ENCODE data around the gene MEIS3.

The MEIS3 gene

DNA sequence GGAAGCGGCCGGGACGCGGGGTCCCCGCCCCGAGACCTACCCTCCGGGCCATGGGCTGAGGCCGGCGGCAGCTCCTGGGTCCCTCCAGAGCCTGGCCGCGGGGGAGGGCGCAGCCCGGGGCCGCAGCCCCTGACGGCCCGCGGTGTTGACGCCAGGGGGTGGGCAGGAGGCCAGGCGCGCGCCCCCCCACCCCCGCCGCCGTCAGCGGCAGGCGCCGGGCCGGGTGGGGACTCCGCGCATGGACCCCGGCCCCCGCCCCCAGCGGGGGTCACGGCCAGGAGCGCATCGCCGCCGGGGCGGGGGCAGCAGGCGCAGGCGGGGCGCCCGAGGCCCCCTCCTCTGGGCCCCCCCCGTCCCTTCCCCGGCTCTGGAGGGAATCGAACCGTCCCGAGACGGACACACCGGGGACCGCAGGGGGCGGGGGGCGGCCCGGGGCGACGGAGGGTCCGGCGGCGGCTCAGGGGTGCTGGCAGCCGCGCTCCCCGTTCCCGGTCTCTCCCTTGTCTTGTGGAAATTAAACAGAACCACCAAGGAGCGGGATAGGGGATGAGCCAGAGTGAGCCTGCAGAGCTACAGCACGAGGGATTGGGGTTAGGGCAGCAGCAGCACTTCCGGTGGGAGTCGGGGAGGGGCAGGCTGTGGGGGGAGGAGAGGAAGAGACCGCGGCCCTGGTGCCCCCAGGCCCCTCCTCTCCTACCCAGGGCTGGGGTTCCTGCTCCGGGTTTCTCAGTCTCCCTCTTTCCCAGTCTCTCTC is at the start of gene MEIS3:
Gene MEIS3 (minus strand): TSS at position 498 of the 754 bp plus-strand sequence. CDS start 446 bp downstream, at position 52.
- DNase-seq, result peak; percentile 38

- DNase-seq, result no peak
Observed at GRCh38 chr19:47467914-47468313, 48.6 kb upstream of the MEIS3 start.

DNA sequence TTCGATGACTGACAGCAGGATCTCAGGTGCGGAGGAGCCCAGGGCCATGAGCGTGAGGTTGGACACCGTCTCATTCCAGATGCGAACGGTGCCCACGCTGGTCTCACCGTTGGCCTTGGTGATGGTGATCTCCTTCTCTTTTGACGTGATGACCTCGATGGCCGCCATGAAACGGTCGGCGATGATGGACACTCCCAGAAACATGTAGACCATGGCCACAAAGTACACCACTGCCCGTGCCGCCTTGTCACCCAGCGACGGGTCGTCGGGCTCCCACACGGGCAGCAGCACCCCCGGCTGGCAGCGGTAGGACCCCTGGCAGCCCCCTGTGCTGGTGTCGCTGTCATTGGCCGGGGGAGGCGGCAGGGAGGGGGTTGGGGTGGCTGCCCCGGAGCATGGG is 46.6 kb upstream of the MEIS3 start:
- DNase-seq, result no peak

DNA sequence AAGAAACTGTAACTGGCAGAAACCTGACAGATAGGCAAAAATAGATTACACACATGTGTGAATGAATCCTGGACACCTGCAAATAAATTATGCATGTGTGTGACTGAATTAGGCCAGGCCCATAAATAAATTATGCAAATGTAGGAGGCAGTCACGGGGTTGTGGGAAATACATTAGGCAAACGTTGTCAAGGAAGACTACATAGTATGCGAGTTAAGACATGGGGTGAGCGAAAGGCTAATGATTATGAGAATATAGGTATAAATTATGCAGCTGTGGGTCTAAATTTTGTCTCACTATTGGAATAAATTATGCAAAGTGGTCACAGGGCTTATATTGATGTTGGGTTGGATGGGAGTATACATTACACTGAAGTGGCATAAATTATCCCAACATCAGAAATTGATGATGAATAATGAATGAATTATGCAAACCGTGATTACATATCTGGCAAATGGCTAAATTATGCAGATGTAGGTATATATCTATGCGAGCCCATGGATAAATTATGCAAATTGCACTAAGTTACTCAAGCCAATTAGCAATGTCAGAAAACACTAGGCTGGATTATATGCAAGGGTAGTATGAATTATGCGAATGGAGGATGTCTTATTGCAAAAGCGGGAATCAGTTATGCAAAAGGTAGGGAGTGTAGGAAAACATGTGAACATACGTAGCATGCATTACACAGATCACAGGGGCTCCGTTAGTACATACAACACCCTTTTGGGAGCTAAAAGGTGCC is 45.5 kb upstream of the MEIS3 start:
- DNase-seq, result no peak

DNA sequence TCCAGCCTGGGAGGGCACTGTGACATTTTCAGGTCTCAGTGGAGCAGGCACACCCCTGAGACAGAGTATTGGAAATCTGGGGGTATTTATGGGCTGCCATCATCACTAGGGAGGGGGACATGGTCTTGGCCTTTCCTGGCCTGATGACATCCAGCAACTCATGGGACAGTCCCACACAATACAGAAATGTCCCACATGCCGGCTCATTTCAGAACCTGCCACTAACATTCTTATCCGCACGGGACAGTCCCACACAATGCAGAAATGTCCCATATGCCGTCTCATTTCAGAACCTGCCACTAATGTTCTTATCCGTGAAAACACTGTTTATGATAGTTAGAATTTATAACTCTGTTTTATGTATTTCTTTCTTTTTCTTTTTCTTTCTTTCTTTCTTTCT is 42.5 kb upstream of the MEIS3 start:
- DNase-seq, result no peak

DNA sequence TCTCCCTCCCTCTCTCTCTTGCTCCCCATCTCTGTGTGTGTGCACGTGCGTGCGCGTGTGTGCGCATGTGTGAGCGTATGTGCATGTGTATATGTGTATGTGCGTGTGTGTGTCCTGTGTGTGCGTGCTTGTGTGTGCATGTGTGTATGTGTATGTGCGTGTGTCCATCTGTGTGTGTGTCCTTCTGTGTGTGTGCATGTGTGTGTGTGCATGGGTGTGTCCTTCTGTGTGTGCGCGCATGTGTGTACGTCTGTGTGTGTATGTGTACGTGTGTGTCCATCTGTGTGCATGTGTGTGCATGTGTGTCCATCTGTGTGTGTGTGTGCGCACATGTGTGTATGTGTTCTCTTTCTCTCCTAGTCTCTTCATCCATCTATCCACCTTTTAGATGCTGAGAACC is 40.1 kb upstream of the MEIS3 start:
- DNase-seq, result no peak

GRCh38 chr19:47458672-47459071 is 39.3 kb upstream of the MEIS3 start:
- DNase-seq, result no peak

DNA sequence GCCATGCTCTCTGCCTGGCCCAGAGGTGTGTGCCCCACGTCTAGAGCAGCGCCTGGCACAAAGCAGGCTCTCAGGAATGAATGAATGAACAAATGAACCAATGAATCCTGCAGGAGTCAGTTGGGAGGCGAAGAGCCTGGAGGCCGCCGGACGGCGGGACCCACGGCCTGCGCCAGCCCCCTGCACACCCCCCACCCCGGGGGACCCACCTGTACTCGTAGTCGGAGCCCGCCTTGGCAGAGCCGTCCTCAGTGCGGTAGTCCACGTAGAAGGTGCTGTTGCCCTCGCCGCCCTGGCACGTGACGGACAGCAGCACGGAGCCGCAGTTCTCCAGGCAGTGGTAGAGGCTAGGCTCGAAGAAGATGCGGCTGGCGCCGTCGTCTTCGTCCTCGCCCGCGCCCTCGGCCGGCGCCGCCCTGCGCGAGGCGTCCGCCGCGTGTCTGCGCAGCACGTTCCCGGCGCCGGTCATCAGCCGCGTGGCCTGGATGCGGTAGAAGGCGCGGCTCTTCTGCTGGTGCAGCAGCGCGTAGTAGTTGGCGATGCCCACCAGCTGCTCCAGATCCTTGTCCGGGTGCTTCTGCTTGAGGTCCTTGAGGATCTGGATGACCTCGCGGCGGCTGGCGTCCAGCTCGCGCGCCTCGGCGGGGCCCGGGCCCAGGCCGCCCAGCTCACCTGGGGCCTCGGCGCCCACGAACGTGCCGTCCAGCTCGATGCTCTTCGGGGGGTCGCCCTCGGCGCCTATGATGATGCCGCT is 37.6 kb upstream of the MEIS3 start:
- DNase-seq, result no peak

- DNase-seq, result no peak
Observed at GRCh38 chr19:47450478-47450877, 31.2 kb upstream of the MEIS3 start.

DNA sequence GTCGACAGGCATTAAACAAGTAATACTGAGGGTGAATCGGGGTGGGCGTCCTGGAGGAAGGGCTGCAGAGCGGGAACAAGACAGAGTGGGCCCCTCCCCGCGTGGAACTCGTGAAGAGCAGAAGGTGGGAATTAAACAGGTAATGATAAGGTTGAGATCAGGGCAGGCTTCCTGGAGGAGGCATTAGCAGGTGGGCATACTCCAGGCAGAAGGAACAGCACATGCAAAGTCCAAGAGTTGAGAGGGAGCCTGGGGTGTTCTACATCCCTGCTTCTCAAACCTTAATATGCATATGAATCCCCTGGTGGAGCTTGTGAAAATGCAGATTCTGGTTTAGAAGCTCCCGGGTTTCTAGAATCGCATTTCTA is 29.0 kb upstream of the MEIS3 start:
- DNase-seq, result no peak

- DNase-seq, result peak; percentile 82
Observed at GRCh38 chr19:47447470-47448359, 28.4 kb upstream of the MEIS3 start.

- peak; percentile 38 for DNase-seq
Observed at GRCh38 chr19:47446534-47447469, 27.5 kb upstream of the MEIS3 start.

GRCh38 chr19:47445937-47446402 is 26.6 kb upstream of the MEIS3 start:
- peak; percentile 55 for DNase-seq

GRCh38 chr19:47445527-47445926 is 26.2 kb upstream of the MEIS3 start:
- no peak for DNase-seq

GRCh38 chr19:47444388-47444821 is 25.1 kb upstream of the MEIS3 start:
- DNase-seq, result peak; percentile 70

- DNase-seq, result no peak
Observed at GRCh38 chr19:47443331-47443730, 24.0 kb upstream of the MEIS3 start.

GRCh38 chr19:47438793-47439220 is 19.5 kb upstream of the MEIS3 start:
- DNase-seq, result no peak

DNA sequence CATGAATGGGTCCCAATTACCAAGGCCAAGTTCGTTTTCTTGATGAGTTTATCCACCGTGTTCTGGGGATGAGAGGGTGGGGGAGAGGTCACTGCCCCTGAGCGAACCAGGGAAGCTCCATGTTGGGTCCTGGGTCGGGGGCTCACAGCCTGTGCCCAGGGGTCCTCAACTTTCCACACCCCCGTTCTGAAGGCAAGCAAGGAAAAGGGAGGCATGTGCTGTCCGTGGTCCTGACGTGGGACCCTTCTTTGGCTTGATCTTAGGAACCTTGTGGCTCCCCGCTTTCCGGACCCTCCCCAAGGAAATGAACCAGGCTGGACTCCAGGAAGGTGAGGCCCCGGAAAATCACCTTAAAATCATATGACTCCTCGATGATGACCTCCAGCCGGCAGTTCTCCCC is 18.2 kb upstream of the MEIS3 start:
- no peak for DNase-seq

DNA sequence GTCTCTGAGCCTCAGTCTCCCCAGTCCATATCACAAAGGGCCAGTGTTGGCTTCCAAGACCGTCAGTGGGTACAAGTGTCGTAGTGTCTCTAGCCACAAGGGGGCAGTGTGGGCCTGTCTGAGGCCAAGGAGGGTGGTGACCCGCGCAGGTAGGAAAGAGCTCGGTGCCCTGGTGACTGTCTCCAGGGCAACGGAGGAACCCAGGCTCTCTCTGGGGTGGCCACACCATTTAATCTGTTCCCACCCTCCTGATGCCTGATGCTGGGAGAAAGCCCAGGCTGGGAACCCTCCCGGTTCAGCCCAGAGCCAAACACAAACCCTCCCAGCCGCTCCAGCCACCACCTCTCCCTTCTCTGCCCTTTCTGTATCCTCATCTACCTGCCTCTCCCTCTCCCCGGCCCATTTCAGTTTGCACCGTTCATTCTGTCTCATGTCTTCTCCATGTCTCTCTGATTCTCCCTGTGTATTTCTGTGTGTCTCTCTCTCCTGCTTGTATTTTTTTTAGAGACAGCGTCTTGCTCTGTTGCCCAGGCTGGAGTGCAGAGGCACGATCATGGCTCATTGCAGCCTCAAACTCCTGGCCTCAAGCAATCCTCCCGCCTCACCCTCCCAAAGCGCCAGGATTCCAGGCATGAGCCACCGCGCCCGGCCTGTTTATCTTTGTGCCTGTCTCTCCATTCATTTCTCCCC is 17.5 kb upstream of the MEIS3 start:
- peak; percentile 93 for DNase-seq

DNA sequence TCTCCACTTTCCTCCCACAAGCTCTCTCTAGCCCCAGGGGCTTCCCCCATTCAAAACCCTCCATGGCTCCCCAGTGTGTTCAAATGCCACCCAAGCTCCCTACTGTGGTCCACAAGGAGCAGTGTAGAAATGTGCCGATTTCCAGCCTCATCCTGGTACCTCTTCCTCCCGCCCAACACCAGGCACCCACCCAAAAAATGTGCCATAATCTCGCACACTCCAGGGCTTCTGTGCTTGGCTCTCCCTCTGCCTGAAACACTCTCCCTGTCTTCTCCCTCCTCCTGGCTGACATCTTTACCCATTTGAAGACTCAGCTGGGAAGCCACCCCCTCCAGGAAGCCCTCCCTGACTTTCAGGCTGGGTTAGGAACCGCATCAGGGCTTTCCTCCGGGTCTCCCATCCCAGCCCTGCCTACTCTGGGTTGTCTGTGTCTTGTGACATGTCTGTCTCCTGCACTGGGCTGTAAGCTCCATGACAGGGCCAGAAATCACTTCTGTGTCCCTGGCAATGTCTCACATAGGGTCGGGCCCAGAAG is 16.6 kb upstream of the MEIS3 start:
- DNase-seq, result no peak
